AG09309 (cell line): ENCODE results near the gene CCDC78.

Experiments used
- DNase-seq: peaks from one replicate; pipeline ENCODE4 v3.0.0-alpha.2; 2010; ENCODE audit warnings: low read depth
- H3K4me3 ChIP-seq: 2 replicates; pipeline ENCODE4 v1.5.1; 2011; ENCODE audit warnings: mild to moderate bottlenecking, low read depth, low read length, moderate library complexity; ENCODE audit not compliant: control insufficient read depth
- CTCF ChIP-seq: IDR thresholded peaks from 2 replicates; pipeline ENCODE4 v1.5.1; 2011; ENCODE audit warnings: mild to moderate bottlenecking, low read depth, low read length, inconsistent platforms; ENCODE audit not compliant: insufficient read depth, control insufficient read depth; ENCODE audit errors: missing control alignments

Gene CCDC78

DNA sequence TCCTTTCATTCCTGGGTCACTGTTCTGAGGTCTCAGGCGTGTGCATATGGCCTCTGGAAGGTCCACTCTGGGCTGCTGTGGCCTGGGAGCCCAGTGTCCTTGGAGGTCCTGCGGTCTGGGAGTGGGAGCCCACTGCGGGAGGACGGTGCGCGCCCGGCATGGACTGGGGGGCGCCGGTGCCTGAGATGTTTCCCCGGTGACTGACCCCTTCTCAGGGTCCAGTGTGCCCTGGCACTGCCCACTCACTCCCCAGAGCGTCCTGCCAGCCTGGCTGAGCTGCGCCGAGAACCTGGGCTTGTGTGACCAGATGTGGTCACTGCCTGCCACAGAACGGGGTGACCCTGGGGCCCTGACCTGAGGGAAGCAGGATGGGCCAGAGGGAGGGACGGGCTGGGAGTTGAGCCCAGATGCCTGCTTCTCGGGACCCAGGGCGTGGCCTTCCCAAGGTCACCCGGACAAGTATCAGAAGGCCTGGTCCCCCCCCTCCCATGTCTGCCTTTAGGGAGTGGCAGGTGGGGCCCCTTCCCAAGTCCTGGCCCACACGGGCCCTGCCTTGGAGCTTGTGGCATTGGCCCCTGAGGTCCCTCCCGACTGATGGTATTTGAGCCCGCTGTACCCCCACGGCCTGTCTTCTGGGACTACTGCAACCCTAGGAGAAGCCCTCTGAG is 51.9 kb downstream of the CCDC78 start:
- TF ChIP-seq CTCF = no peak
- DNase-seq = no peak
- H3K4me3 ChIP-seq = no peak overlapping the region

DNA sequence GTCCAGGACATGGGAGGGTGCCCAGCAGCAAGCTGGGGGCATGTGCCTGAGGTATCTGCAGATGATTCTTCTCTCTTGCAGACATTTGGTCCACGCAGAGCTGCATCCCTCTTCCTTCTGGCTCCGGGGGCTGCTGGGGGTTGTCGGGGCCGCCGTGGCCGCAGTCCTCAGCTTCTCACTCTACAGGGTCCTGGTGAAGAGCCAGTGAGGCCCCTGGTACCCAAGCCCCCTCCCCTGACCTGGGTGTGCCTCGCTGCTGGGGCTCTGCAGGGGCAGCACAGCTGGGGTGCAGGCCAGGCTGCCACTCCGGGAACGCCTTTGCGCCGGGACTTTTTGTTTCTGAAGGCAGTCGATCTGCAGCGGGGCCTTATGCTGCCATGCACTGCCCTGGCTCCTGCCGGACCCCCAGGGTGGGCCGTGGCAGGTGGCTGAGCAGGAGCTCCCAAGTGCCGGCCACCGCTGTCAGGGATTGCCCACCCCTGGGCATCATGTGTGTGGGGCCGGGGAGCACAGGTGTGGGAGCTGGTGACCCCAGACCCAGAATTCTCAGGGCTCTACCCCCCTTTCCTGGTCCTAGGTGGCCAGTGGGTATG is 52.7 kb downstream of the CCDC78 start:
- no peak for DNase-seq
- H3K4me3 ChIP-seq = no peak overlapping the region
- TF ChIP-seq CTCF = no peak

- no peak for TF ChIP-seq CTCF
- DNase-seq = no peak
- H3K4me3 ChIP-seq = no peak overlapping the region
Observed at GRCh38 chr16:672851-673250, 53.4 kb downstream of the CCDC78 start.
